Osteocyte (in vitro differentiated cells): Measurements from ENCODE around the gene HTATIP2. TPM values are rescaled to one million over a fixed set of nuclear protein-coding genes. Genes with fewer than 3 reads are reported as not detected.

Experiments used
- DNase-seq: peaks from one replicate; pipeline ENCODE4 v3.0.0; 2021; ENCODE audit warnings: mixed read lengths; ENCODE audit not compliant: unreplicated experiment; ENCODE audit errors: extremely low spot score
- H3K27ac Mint-ChIP-seq: one replicate; pipeline ENCODE4 v1.8.0; 2021; ENCODE audit warnings: mild to moderate bottlenecking, mixed read lengths; ENCODE audit not compliant: unreplicated experiment
- H3K27me3 Mint-ChIP-seq: one replicate; pipeline ENCODE4 v1.8.0; 2021; ENCODE audit warnings: mixed read lengths; ENCODE audit not compliant: unreplicated experiment
- H3K36me3 Mint-ChIP-seq: one replicate; pipeline ENCODE4 v1.8.0; 2021; ENCODE audit warnings: mixed read lengths; ENCODE audit not compliant: unreplicated experiment
- H3K4me1 Mint-ChIP-seq: one replicate; pipeline ENCODE4 v1.8.0; 2021; ENCODE audit warnings: mixed read lengths; ENCODE audit not compliant: unreplicated experiment
- H3K4me3 Mint-ChIP-seq: one replicate; pipeline ENCODE4 v1.8.0; 2021; ENCODE audit warnings: mild to moderate bottlenecking, moderate library complexity, mixed read lengths; ENCODE audit not compliant: unreplicated experiment
- H3K9me3 Mint-ChIP-seq: one replicate; pipeline ENCODE4 v1.8.0; 2021; ENCODE audit warnings: mixed read lengths; ENCODE audit not compliant: unreplicated experiment
- CTCF ChIP-seq: fragments of 200-600 bp; sonication (generic); IDR thresholded peaks from 2 replicates; pipeline ENCODE4 v1.5.0; 2021; ENCODE audit warnings: antibody characterized with exemption, mild to moderate bottlenecking, moderate library complexity
- total RNA-seq: library from RNA; stranded (reverse); gene quantifications from 2 replicates; pipeline ENCODE4 v1.2.1, GENCODE V29; 2021

Gene HTATIP2
- total RNA-seq, 1 donor from 2014 or later = 24.2 TPM

GRCh38 chr11:20337526-20338154, 25.9 kb upstream of the HTATIP2 start:
- DNase-seq = no peak
- peak; percentile 62 for TF ChIP-seq CTCF
- peaks cover 87% of the 10 kb centered on the region for H3K27me3 Mint-ChIP-seq
- H3K36me3 Mint-ChIP-seq = no peaks in the 10 kb centered on the region
- H3K4me1 Mint-ChIP-seq = no peaks in the 10 kb centered on the region
- no peaks in the 10 kb centered on the region for H3K9me3 Mint-ChIP-seq
- no peak overlapping the region for H3K27ac Mint-ChIP-seq
- no peak overlapping the region for H3K4me3 Mint-ChIP-seq

DNA sequence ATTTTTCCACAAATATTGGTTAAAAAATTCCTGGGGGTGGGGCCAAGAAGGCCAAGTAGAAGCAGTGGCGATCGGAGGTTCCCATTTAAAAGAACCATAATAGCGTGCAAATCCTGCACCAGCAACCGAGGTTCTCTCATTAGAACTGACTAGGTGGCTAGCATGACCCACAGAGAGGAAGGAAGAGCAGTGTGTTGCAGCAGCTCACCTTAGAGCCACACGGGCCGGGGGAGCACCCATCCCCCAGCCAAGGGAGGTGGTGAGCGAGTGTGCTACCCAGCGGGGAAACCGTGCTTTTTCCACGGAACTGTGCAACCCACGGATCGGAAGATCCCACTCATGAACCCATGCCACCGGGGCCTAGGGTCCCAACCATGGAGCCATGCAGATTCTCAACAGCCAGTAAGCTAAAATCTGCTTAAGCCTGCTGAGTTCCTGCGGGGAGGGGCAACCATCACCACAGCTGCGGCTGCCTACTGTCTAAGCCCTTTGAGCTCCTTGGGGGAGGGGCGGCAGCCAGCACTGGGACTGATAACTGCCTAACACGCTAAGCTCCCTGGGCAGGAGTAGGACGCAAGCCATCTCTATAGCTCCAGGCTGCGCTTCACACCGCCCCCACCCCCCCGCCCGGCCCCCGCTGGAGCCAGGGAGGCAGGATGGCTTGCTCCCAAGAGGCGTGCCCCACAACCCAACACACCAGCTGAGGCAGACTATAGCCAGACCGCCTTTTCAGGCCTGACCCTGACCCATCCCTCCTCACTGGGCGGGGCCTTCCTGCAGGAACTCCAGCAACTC, 21.0 kb upstream of the HTATIP2 start:
- Mint-ChIP-seq H3K4me3 (no peak overlapping the region), H3K27ac (no peak overlapping the region), H3K27me3 (peaks cover 91% of the 10 kb centered on the region), H3K36me3 (no peaks in the 10 kb centered on the region), H3K9me3 (no peaks in the 10 kb centered on the region), H3K4me1 (no peaks in the 10 kb centered on the region)
- DNase-seq = no peak
- no peak for TF ChIP-seq CTCF

DNA sequence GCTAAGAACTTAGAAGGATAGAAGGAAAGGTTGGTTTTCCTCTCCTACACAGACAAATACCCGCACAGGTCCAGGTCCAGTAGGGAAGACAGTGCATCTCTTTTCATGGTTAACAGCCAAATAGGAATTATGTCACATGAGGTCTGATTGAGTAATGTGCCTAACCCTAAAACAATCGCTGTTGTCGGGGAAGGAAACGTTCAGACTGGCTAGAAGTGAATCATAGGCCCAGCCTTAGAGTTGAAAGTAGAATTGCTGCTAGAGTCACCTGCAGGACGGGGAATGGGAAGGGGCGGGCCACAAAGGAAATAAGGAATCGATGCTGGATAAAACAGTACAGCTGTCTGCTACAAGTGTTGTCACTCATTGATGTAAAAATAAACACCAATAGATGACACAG, 12.4 kb upstream of the HTATIP2 start:
- H3K27ac Mint-ChIP-seq = no peak overlapping the region

DNA sequence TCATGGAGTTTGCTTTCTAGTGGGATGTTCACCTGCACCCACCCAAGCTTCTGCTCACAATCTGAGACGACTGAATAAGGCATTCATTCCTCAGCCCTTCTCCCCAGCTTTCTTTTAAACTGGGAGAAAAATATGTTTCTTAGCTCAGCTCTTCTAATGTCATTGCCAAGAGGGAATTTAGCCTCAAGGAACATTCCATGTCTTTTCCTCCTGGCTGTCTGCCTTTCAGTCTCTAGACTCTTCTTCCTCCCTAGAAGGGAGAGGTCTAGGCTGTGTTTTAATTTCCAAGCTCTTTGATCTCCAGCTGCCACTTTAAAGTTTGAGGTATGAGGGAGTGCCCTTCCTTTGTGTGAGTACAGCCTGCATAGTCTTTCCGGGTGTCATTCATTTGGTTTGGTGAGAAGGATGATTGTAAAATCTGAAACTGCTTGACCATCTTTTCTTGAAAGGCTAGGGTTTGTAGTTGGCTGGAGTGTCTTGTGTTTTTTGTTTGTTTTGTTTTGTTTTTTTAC, 11.7 kb upstream of the HTATIP2 start:
- H3K27me3 Mint-ChIP-seq = peaks cover 54% of the 10 kb centered on the region
- H3K27ac Mint-ChIP-seq = no peak overlapping the region
- TF ChIP-seq CTCF = no peak
- no peaks in the 10 kb centered on the region for H3K36me3 Mint-ChIP-seq
- H3K4me3 Mint-ChIP-seq = no peak overlapping the region
- peaks cover 2% of the 10 kb centered on the region for H3K4me1 Mint-ChIP-seq
- no peak for DNase-seq
- no peaks in the 10 kb centered on the region for H3K9me3 Mint-ChIP-seq

More for the DNA sequence above, 12.4 kb upstream of the HTATIP2 start:
- no peaks in the 10 kb centered on the region for H3K9me3 Mint-ChIP-seq
- no peak overlapping the region for H3K4me3 Mint-ChIP-seq
- H3K4me1 Mint-ChIP-seq = peaks cover 2% of the 10 kb centered on the region
- DNase-seq = no peak
- peaks cover 55% of the 10 kb centered on the region for H3K27me3 Mint-ChIP-seq
- H3K36me3 Mint-ChIP-seq = no peaks in the 10 kb centered on the region
- no peak for TF ChIP-seq CTCF

GRCh38 chr11:20353829-20354434, 9.6 kb upstream of the HTATIP2 start:
- Mint-ChIP-seq H3K4me3 (no peak overlapping the region), H3K4me1 (peaks cover 2% of the 10 kb centered on the region), H3K27me3 (peaks cover 49% of the 10 kb centered on the region), H3K27ac (no peak overlapping the region), H3K36me3 (no peaks in the 10 kb centered on the region), H3K9me3 (no peaks in the 10 kb centered on the region)
- peak; percentile 87 for TF ChIP-seq CTCF
- no peak for DNase-seq
